Panc1 (cell line): ENCODE data around the gene PTGES3. TPM values are rescaled to one million over a fixed set of nuclear protein-coding genes. Genes with fewer than 3 reads are reported as not detected.

Source experiments
- ATAC-seq: fragments of 200-7000 bp; cut with Tn5 transposase; 2 replicates; pipeline ENCODE4 v1.9.1; 2020; ENCODE audit warnings: mild to moderate bottlenecking, moderate library complexity
- BruUV-seq: library from RNA; stranded (reverse); fragments of 400-500 nt; replicated peaks from 2 replicates; lab custom pipeline; 2021; lab: Mats Ljungman, UMichigan
- CTCF ChIA-PET: fragments of 300-600 bp; sonication (Branson Sonifier 250); formaldehyde crosslinking; loops from one replicate; lab custom pipeline; 2022; ENCODE audit warnings: antibody characterized with exemption; lab: Charles Lee
- POLR2A ChIA-PET: fragments of 300-600 bp; sonication (Branson Sonifier 250); formaldehyde crosslinking; loops from one replicate; lab custom pipeline; 2022; ENCODE audit warnings: antibody characterized with exemption; lab: Charles Lee
- DNase-seq: peaks from one replicate; pipeline ENCODE4 v3.0.0-alpha.2; 2010; ENCODE audit warnings: low read depth, low spot score
- H3K27ac ChIP-seq: 2 replicates; pipeline ENCODE4 v1.5.1; 2011; ENCODE audit warnings: mild to moderate bottlenecking, low read length, inconsistent platforms
- H3K27me3 ChIP-seq: fragments of 200-500 bp; sonication (Bioruptor generic); 2 replicates; pipeline ENCODE4 v1.6.0; 2014; ENCODE audit warnings: low read length, inconsistent platforms; ENCODE audit not compliant: control insufficient read depth, insufficient read depth
- H3K36me3 ChIP-seq: fragments of 200-500 bp; sonication (Bioruptor generic); 2 replicates; pipeline ENCODE4 v1.5.1; 2014; ENCODE audit warnings: inconsistent platforms, mild to moderate bottlenecking, low read length, moderate library complexity; ENCODE audit not compliant: control insufficient read depth, insufficient read depth
- H3K4me1 ChIP-seq: 2 replicates; pipeline ENCODE4 v1.5.1; 2011; ENCODE audit warnings: inconsistent platforms, mild to moderate bottlenecking, low read length, moderate library complexity; ENCODE audit not compliant: control insufficient read depth, insufficient read depth
- H3K4me3 ChIP-seq, 2 experiments: 2 replicates each; pipeline ENCODE4 v1.5.1; 2011 to 2012; ENCODE audit warnings: low read depth in 2 of 2, low read length in 2 of 2, mild to moderate bottlenecking in 2 of 2, inconsistent platforms in 1 of 2, moderate library complexity in 1 of 2
- H3K9me3 ChIP-seq: fragments of 200-500 bp; sonication (Bioruptor generic); 2 replicates; pipeline ENCODE4 v1.5.1; 2014; ENCODE audit warnings: low read depth, mild to moderate bottlenecking, inconsistent platforms, low read length, moderate library complexity; ENCODE audit not compliant: control insufficient read depth, insufficient read depth
- CTCF ChIP-seq: fragments of 450-650 bp; IDR thresholded peaks from 2 replicates; pipeline ENCODE4 v1.5.1; 2017; ENCODE audit warnings: mild to moderate bottlenecking
- POLR2AphosphoS5 ChIP-seq: IDR thresholded peaks from 2 replicates; pipeline ENCODE4 v1.6.1; 2012; ENCODE audit warnings: mild to moderate bottlenecking, low read depth, low read length, moderate library complexity
- REST ChIP-seq, 2 experiments: IDR thresholded peaks; 2 replicates each; pipeline ENCODE4 v1.6.1; 2011 to 2012; ENCODE audit warnings: low read depth in 2 of 2, control low read depth in 1 of 2, low read length in 1 of 2, mild to moderate bottlenecking in 1 of 2, moderate library complexity in 1 of 2; ENCODE audit not compliant: insufficient read depth in 1 of 2
- SIN3A ChIP-seq: IDR thresholded peaks from 2 replicates; pipeline ENCODE4 v1.6.1; 2012; ENCODE audit warnings: low read depth, mild to moderate bottlenecking, low read length, moderate library complexity, borderline replicate concordance; ENCODE audit not compliant: insufficient read depth
- TCF7L2 ChIP-seq: IDR thresholded peaks from 2 replicates; pipeline ENCODE4 v1.6.1; 2011; ENCODE audit warnings: mild to moderate bottlenecking, low read depth, low read length, inconsistent platforms
- in situ Hi-C: cut with HindIII; loops from 2 replicates; pipeline ENCODE4 v1.10.0; 2016; ENCODE audit warnings: low sequenced_read_pairs, low pct_unique_long_range_greater_than_20kb
- intact Hi-C: fragments of 100-400 bp; cut with micrococcal nuclease; formaldehyde crosslinking; loops from one replicate; pipeline ENCODE4 v1.10.0; 2022; ENCODE audit not compliant: unreplicated experiment
- total RNA-seq: library from RNA; stranded (reverse); gene quantifications from one replicate; pipeline ENCODE4 v1.2.1, GENCODE V29; 2021; ENCODE audit not compliant: unreplicated experiment

Gene PTGES3
- total RNA-seq, 1 experiment from 2014 or later = 339 TPM

- no peak for ATAC-seq
- Histone ChIP-seq H3K27me3 (no peaks in the 10 kb centered on the region), H3K9me3 (no peaks in the 10 kb centered on the region), H3K4me1 (no peaks in the 10 kb centered on the region), H3K36me3 (no peaks in the 10 kb centered on the region), H3K4me3 (no peak overlapping the region), H3K27ac (no peak overlapping the region)
- in situ Hi-C loops = no loop called here
- TF ChIP-seq REST (IDR thresholded peaks at IDR 0.05; ENCODE audit: insufficient read depth in 1 of 2, low read depth in 2 of 2, low read length in 1 of 2) = no peak
- TF ChIP-seq POLR2AphosphoS5 = no peak
- TF ChIP-seq SIN3A = no peak
- TF ChIP-seq TCF7L2 = no peak
- TF ChIP-seq CTCF = no peak
- ChIA-PET POLR2A (no interaction called here), CTCF (no interaction called here)
- DNase-seq = no peak
- intact Hi-C loops = no loop called here
- BruUV-seq = no TSS peak
Observed at GRCh38 chr12:56694161-56694560, 6.1 kb upstream of the PTGES3 start.

- TF ChIP-seq SIN3A = no peak
- no peak for TF ChIP-seq CTCF
- no peak for TF ChIP-seq TCF7L2
- no peak for TF ChIP-seq POLR2AphosphoS5
- TF ChIP-seq REST (IDR thresholded peaks at IDR 0.05; ENCODE audit: insufficient read depth in 1 of 2, low read depth in 2 of 2, low read length in 1 of 2) = no peak
- intact Hi-C loops (loop anchor here (2.0 kb wide), 1 partner anchor 36 kb away; the partner anchor contains the start of gene NACA), in situ Hi-C loops (no loop called here)
- no peaks in the 10 kb centered on the region for H3K4me1 ChIP-seq
- DNase-seq (no peak), ATAC-seq (no peak)
- H3K9me3 ChIP-seq = no peaks in the 10 kb centered on the region
- peak overlapping the region; percentile 100 for H3K27ac ChIP-seq
- H3K27me3 ChIP-seq = no peaks in the 10 kb centered on the region
- peaks cover 9% of the 10 kb centered on the region for H3K36me3 ChIP-seq
- TSS peak; percentile 99 for BruUV-seq
- ChIA-PET POLR2A (no interaction called here), CTCF (interaction anchor here (0.6 kb wide), 1 partner anchor 313 kb away, joined by 8 read pairs; no protein-coding TSS in a partner anchor)
- peak overlapping the region; percentile 97 to 99 for H3K4me3 ChIP-seq
Observed at GRCh38 chr12:56688846-56689109, 694 bp upstream of the PTGES3 start.
